Measurements from ENCODE around the gene PLA2R1.

The PLA2R1 gene

GRCh38 chr2:159933727-159934049 lies 128.7 kb downstream of the PLA2R1 start:
- peak; percentile 31 for DNase-seq (ENCODE audit: low spot score)

GRCh38 chr2:159933040-159933726 lies 129.2 kb downstream of the PLA2R1 start:
- no peak for DNase-seq (ENCODE audit: low spot score)

GRCh38 chr2:159926695-159927094 lies 135.7 kb downstream of the PLA2R1 start:
- no peak for DNase-seq (ENCODE audit: low spot score)

GRCh38 chr2:159925975-159926374 lies 136.4 kb downstream of the PLA2R1 start:
- DNase-seq (ENCODE audit: low spot score) = no peak

GRCh38 chr2:159922563-159922962 lies 139.9 kb downstream of the PLA2R1 start:
- DNase-seq (ENCODE audit: low spot score) = no peak

- DNase-seq (ENCODE audit: low spot score) = peak; percentile 38
These were observed 140.5 kb downstream of the PLA2R1 start for GRCh38 chr2:159921752-159922404.

GRCh38 chr2:159916511-159916910 lies 145.9 kb downstream of the PLA2R1 start:
- no peak for DNase-seq (ENCODE audit: low spot score)

- no peak for DNase-seq (ENCODE audit: low spot score)
These were observed 148.5 kb downstream of the PLA2R1 start for GRCh38 chr2:159913900-159914299.

GRCh38 chr2:159912580-159912979 lies 149.8 kb downstream of the PLA2R1 start:
- no peak for DNase-seq (ENCODE audit: low spot score)

GRCh38 chr2:159910951-159911350 lies 151.5 kb downstream of the PLA2R1 start:
- no peak for DNase-seq (ENCODE audit: low spot score)

GRCh38 chr2:159908623-159909022 lies 153.8 kb downstream of the PLA2R1 start:
- no peak for DNase-seq (ENCODE audit: low spot score)

GRCh38 chr2:159907909-159908308 lies 154.5 kb downstream of the PLA2R1 start:
- DNase-seq (ENCODE audit: low spot score) = no peak

- DNase-seq (ENCODE audit: low spot score) = no peak
These were observed 156.3 kb downstream of the PLA2R1 start for GRCh38 chr2:159905926-159906714.

GRCh38 chr2:159904959-159905305 lies 157.5 kb downstream of the PLA2R1 start:
- peak; percentile 39 for DNase-seq (ENCODE audit: low spot score)

GRCh38 chr2:159904127-159904958 lies 158.1 kb downstream of the PLA2R1 start, which contains the start of gene LY75:
Gene LY75 (minus strand): TSS chr2:159904756.
- peak; percentile 23 for DNase-seq (ENCODE audit: low spot score)

- DNase-seq (ENCODE audit: low spot score) = peak; percentile 11
These were observed 158.8 kb downstream of the PLA2R1 start for GRCh38 chr2:159903443-159904126.

- no peak for DNase-seq (ENCODE audit: low spot score)
These were observed 159.7 kb downstream of the PLA2R1 start for GRCh38 chr2:159902722-159903121.

GRCh38 chr2:159900343-159900742 lies 162.1 kb downstream of the PLA2R1 start:
- no peak for DNase-seq (ENCODE audit: low spot score)

- no peak for DNase-seq (ENCODE audit: low spot score)
These were observed 164.0 kb downstream of the PLA2R1 start for GRCh38 chr2:159898441-159898840.

- DNase-seq (ENCODE audit: low spot score) = no peak
These were observed 164.7 kb downstream of the PLA2R1 start for GRCh38 chr2:159897720-159898119.

- DNase-seq (ENCODE audit: low spot score) = no peak
These were observed 165.3 kb downstream of the PLA2R1 start for GRCh38 chr2:159897081-159897480.

All from globus pallidus (tissue), 1 donor.